PC-3 (cell line): ENCODE measurements around the gene ARL11. TPM values are rescaled to one million over a fixed set of nuclear protein-coding genes. Genes with fewer than 3 reads are reported as not detected.
A peak's percentile ranks its signal among the peaks of the same experiment; 100 is the strongest.

Source experiments
- ATAC-seq: fragments of 200-7000 bp; cut with Tn5 transposase; 2 replicates; pipeline ENCODE4 v1.9.1; 2020; ENCODE audit warnings: mild to moderate bottlenecking, moderate library complexity
- BruUV-seq: library from RNA; stranded (reverse); fragments of 400-500 nt; replicated peaks from 2 replicates; lab custom pipeline; 2021; lab: Mats Ljungman, UMichigan
- CTCF ChIA-PET: fragments of 300-600 bp; sonication (Branson Sonifier 250); formaldehyde crosslinking; loops from one replicate; lab custom pipeline; 2022; ENCODE audit warnings: antibody characterized with exemption; lab: Charles Lee
- POLR2A ChIA-PET: fragments of 300-600 bp; sonication (Branson Sonifier 250); formaldehyde crosslinking; loops from one replicate; lab custom pipeline; 2022; ENCODE audit warnings: antibody characterized with exemption; ENCODE audit not compliant: unreplicated experiment; lab: Charles Lee
- DNase-seq: peaks from one replicate; pipeline ENCODE4 v3.0.0-alpha.2; 2015
- H2AFZ ChIP-seq: fragments of 300-600 bp; sonication (generic); 2 replicates; pipeline ENCODE4 v1.6.0; 2016; ENCODE audit warnings: antibody characterized with exemption, low read length
- H3F3A ChIP-seq: fragments of 300-600 bp; sonication (generic); one replicate; pipeline ENCODE4 v1.6.0; 2017; ENCODE audit warnings: antibody characterized with exemption, low read length, control low read depth, mild to moderate bottlenecking; ENCODE audit not compliant: unreplicated experiment
- H3K27ac ChIP-seq: fragments of 300-600 bp; sonication (generic); 2 replicates; pipeline ENCODE4 v1.5.1; 2016; ENCODE audit warnings: mild to moderate bottlenecking, low read length
- H3K27me3 ChIP-seq: fragments of 300-600 bp; sonication (generic); 2 replicates; pipeline ENCODE4 v1.6.1; 2016; ENCODE audit warnings: low read length, mixed read lengths
- H3K36me3 ChIP-seq: fragments of 300-600 bp; sonication (generic); 2 replicates; pipeline ENCODE4 v1.6.1; 2016; ENCODE audit warnings: low read depth, mixed run types, low read length, mixed read lengths
- H3K4me1 ChIP-seq: fragments of 300-600 bp; sonication (generic); 2 replicates; pipeline ENCODE4 v1.5.1; 2016; ENCODE audit warnings: low read length; ENCODE audit not compliant: insufficient read depth
- H3K4me2 ChIP-seq: fragments of 300-600 bp; sonication (generic); 2 replicates; pipeline ENCODE4 v1.6.0; 2016; ENCODE audit warnings: low read length
- H3K4me3 ChIP-seq: fragments of 300-600 bp; sonication (generic); 2 replicates; pipeline ENCODE4 v1.5.1; 2016; ENCODE audit warnings: mild to moderate bottlenecking, low read length, mixed read lengths
- H3K79me2 ChIP-seq: fragments of 300-600 bp; sonication (generic); 2 replicates; pipeline ENCODE4 v1.6.1; 2017; ENCODE audit warnings: low read length, mixed read lengths
- H3K9ac ChIP-seq: fragments of 300-600 bp; sonication (generic); 2 replicates; pipeline ENCODE4 v1.6.0; 2016; ENCODE audit warnings: mild to moderate bottlenecking, low read length
- H3K9me2 ChIP-seq: fragments of 300-600 bp; sonication (generic); replicated peaks from 2 replicates; pipeline ENCODE4 v1.6.1; 2016; ENCODE audit warnings: mixed run types, low read length, mixed read lengths
- H3K9me3 ChIP-seq: fragments of 300-600 bp; sonication (generic); 2 replicates; pipeline ENCODE4 v1.6.1; 2016; ENCODE audit warnings: low read length, mixed read lengths
- H4K20me1 ChIP-seq: fragments of 300-600 bp; sonication (generic); 2 replicates; pipeline ENCODE4 v1.6.1; 2016; ENCODE audit warnings: low read length, mixed read lengths
- EZH2 ChIP-seq: fragments of 300-600 bp; sonication (generic); IDR thresholded peaks from one replicate; pipeline ENCODE4 v1.6.1; 2017; ENCODE audit warnings: antibody characterized with exemption, mild to moderate bottlenecking, low read length; ENCODE audit not compliant: unreplicated experiment
- EZH2phosphoT487 ChIP-seq: fragments of 300-600 bp; sonication (generic); IDR thresholded peaks from 2 replicates; pipeline ENCODE4 v1.6.1; 2018; ENCODE audit warnings: mild to moderate bottlenecking, antibody characterized with exemption, low read length, borderline replicate concordance
- intact Hi-C: fragments of 100-400 bp; cut with micrococcal nuclease; formaldehyde crosslinking; loops from 2 replicates; pipeline ENCODE4 v1.9.0; 2023
- total RNA-seq: library from RNA; depleted of rRNA; stranded (reverse); fragments of >200 nt; gene quantifications from 2 replicates; pipeline ENCODE4 v1.2.3, GENCODE V29; 2014
- TF ChIP-seq, protein P1 (sequence below): fragments of 300-600 bp; sonication (generic); conservative IDR thresholded peaks from 2 replicates; pipeline ENCODE4 v1.5.1; 2017; ENCODE audit warnings: antibody characterized with exemption, low read depth, mild to moderate bottlenecking, low read length

The ARL11 gene
- total RNA-seq, 1 experiment from 2014 or later, result not detected

DNA sequence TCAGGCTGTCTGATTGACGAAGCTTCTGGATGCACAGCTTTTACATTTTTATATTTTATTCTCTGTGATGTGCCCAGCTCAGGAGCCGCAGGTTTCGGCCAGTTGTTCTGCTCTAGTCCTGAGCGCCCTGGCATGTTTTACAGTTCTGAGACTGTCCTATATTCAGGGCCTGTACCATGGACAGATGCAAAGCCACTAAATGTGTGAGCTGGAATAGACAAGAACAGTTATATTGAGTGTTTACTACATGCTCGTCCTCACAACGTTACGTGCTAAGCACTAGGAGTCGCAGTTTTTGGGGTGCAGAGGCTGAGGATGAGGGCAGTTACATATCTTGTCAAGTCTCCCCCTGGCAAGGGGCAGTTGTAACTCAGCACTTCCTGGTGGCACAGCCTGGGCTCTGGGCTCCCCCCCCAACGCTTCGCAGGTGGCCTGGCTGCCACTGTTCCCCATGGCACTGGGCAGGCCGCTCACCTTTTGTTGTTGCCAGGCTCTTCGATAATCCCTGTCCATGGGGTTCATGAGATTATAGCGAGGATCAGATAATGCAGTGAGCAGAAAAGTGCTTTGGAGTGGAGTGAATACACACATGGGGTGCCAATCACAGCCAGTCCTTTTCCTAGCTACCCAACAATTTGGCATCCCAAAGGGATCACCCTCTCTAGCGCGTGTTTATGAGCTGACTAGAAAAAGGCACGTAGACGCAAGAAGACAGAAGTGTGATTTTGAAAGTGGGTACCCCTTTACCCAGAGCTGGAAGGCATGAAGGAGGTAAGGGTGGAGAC, 23.5 kb downstream of the ARL11 start:
- TF ChIP-seq, protein P1, sequence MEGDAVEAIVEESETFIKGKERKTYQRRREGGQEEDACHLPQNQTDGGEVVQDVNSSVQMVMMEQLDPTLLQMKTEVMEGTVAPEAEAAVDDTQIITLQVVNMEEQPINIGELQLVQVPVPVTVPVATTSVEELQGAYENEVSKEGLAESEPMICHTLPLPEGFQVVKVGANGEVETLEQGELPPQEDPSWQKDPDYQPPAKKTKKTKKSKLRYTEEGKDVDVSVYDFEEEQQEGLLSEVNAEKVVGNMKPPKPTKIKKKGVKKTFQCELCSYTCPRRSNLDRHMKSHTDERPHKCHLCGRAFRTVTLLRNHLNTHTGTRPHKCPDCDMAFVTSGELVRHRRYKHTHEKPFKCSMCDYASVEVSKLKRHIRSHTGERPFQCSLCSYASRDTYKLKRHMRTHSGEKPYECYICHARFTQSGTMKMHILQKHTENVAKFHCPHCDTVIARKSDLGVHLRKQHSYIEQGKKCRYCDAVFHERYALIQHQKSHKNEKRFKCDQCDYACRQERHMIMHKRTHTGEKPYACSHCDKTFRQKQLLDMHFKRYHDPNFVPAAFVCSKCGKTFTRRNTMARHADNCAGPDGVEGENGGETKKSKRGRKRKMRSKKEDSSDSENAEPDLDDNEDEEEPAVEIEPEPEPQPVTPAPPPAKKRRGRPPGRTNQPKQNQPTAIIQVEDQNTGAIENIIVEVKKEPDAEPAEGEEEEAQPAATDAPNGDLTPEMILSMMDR, result no peak
- TF ChIP-seq EZH2, result no peak
- no peak for TF ChIP-seq EZH2phosphoT487
- Histone ChIP-seq H3K79me2 (no peaks in the 10 kb centered on the region), H4K20me1 (no peaks in the 10 kb centered on the region), H3K9me3 (no peaks in the 10 kb centered on the region), H3K4me3 (no peak overlapping the region), H3K27me3 (no peaks in the 10 kb centered on the region), H3K4me1 (peaks cover 25% of the 10 kb centered on the region), H2AFZ (no peak overlapping the region), H3K9ac (no peak overlapping the region), H3K36me3 (no peaks in the 10 kb centered on the region), H3K4me2 (no peak overlapping the region), H3K27ac (no peak overlapping the region), H3F3A (no peaks in the 10 kb centered on the region), H3K9me2 (no peaks in the 10 kb centered on the region)
- intact Hi-C loops, result loop anchor here (1.0 to 10.0 kb wide), 3 partner anchors 197 to 1261 kb away; partner anchors contain the start of gene SPRYD7
- ATAC-seq, result no peak
- CTCF ChIA-PET, result interaction anchor here (1.0 kb wide), 1 partner anchor 285 kb away, joined by 3 read pairs; the partner anchor contains the start of gene SPRYD7
- POLR2A ChIA-PET, result no interaction called here
- DNase-seq, result no peak
- no TSS peak for BruUV-seq

DNA sequence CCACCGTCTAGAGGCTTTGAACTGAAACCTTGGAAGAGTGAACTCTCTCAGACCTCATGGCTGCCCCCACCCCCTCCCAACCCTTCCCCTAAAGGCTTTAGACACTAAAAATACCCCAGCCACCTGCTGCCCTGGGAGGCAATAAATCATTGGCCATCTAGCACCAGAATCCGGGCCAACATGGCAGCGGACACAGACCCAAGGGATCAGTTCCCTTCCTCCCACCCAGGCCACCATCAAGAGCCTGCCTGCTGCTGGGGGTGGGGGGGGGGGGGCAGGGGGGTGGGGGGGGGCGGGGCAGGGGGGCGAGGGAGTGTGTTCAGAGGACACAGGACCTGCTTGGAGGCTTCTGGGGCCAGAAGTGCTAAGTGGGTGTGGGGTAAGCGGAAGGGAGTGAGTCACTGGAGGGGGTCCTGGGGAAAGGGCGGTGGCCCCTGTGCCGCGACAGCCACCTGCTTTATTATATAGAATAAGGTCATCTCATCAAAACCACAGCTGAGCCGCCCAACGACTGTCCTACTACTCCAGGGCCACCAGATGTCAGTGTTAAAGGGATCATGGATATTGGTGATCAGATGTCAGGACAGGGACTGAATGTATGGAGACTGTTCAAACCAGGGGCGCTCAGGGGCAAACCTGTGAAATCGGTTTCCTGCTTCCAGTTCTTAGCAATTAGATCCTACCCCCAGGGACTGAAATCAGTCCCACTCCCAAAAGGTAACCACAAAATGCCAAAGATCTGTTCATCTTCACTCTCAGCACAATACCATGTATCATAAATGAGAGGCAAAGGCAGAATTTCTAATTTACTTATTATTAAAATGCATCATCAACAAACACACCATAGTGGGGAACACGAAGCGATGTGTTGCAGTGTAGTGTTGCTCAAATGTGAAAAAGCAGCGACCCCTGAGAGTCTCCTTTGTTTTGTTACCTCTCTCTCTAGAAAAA, 24.3 kb downstream of the ARL11 start:
- TF ChIP-seq, protein P1, result peak; percentile 65
- no peak for TF ChIP-seq EZH2
- ATAC-seq, result peak; percentile 55
- intact Hi-C loops, result loop anchor here (1.0 to 10.0 kb wide), 3 partner anchors 196 to 1260 kb away; partner anchors contain the start of gene SPRYD7
- Histone ChIP-seq H3K79me2 (no peaks in the 10 kb centered on the region), H3F3A (no peaks in the 10 kb centered on the region), H3K9ac (no peak overlapping the region), H3K27me3 (no peaks in the 10 kb centered on the region), H3K4me3 (no peak overlapping the region), H3K4me2 (no peak overlapping the region), H3K9me2 (no peaks in the 10 kb centered on the region), H3K36me3 (no peaks in the 10 kb centered on the region), H4K20me1 (no peaks in the 10 kb centered on the region), H3K27ac (no peak overlapping the region), H2AFZ (no peak overlapping the region), H3K9me3 (no peaks in the 10 kb centered on the region), H3K4me1 (peaks cover 25% of the 10 kb centered on the region)
- ChIA-PET CTCF (interaction anchor here (1.0 kb wide), 1 partner anchor 284 kb away, joined by 3 read pairs; the partner anchor contains the start of gene SPRYD7), POLR2A (no interaction called here)
- no TSS peak for BruUV-seq
- DNase-seq, result peak; percentile 63
